ENCODE results near the gene VPS37B.

VPS37B gene

GRCh38 chr12:122866379-122866778 lies 29.5 kb downstream of the VPS37B start:
- no peak for TF ChIP-seq CTCF (IDR thresholded peaks at IDR 0.05; ENCODE audit: insufficient read depth, low read length, poor library complexity, severe bottlenecking)
- no peak for TF ChIP-seq EZH2phosphoT487 (conservative IDR thresholded peaks at IDR 0.05; ENCODE audit: low read length)
- Histone ChIP-seq H3K79me2 (ENCODE audit: insufficient read depth, low read length) (no peaks in the 10 kb centered on the region), H4K20me1 (ENCODE audit: low read depth, low read length) (no peaks in the 10 kb centered on the region), H3F3A (ENCODE audit: insufficient read depth) (no peaks in the 10 kb centered on the region), H2AFZ (ENCODE audit: low read depth, low read length, severe bottlenecking) (no peak overlapping the region), H3K9me2 (replicated peaks; ENCODE audit: insufficient read depth, low read length) (no peaks in the 10 kb centered on the region), H3K4me2 (ENCODE audit: low read depth, low read length, poor library complexity, severe bottlenecking) (no peak overlapping the region), H3K4me3 (ENCODE audit: insufficient read depth, low read length, poor library complexity, severe bottlenecking) (no peak overlapping the region), H3K36me3 (ENCODE audit: low read length) (no peaks in the 10 kb centered on the region), H3K9me3 (ENCODE audit: insufficient read depth, low read length) (no peaks in the 10 kb centered on the region), H3K9ac (ENCODE audit: low read length) (no peak overlapping the region), H3K27ac (ENCODE audit: low read depth, low read length) (no peak overlapping the region), H3K27me3 (ENCODE audit: low read length) (no peaks in the 10 kb centered on the region)

GRCh38 chr12:122865268-122866231 lies 30.4 kb downstream of the VPS37B start:
- no peaks in the 10 kb centered on the region for H3F3A ChIP-seq (ENCODE audit: insufficient read depth)
- TF ChIP-seq EZH2phosphoT487 (conservative IDR thresholded peaks at IDR 0.05; ENCODE audit: low read length) (no peak), CTCF (IDR thresholded peaks at IDR 0.05; ENCODE audit: insufficient read depth, low read length, poor library complexity, severe bottlenecking) (peak; percentile 35)
- H3K27me3 ChIP-seq (ENCODE audit: low read length) = no peaks in the 10 kb centered on the region
- no peaks in the 10 kb centered on the region for H3K79me2 ChIP-seq (ENCODE audit: insufficient read depth, low read length)
- no peak overlapping the region for H3K27ac ChIP-seq (ENCODE audit: low read depth, low read length)
- H4K20me1 ChIP-seq (ENCODE audit: low read depth, low read length) = no peaks in the 10 kb centered on the region
- no peak overlapping the region for H3K9ac ChIP-seq (ENCODE audit: low read length)
- no peak overlapping the region for H3K4me2 ChIP-seq (ENCODE audit: low read depth, low read length, poor library complexity, severe bottlenecking)
- no peak overlapping the region for H3K4me3 ChIP-seq (ENCODE audit: insufficient read depth, low read length, poor library complexity, severe bottlenecking)
- H2AFZ ChIP-seq (ENCODE audit: low read depth, low read length, severe bottlenecking) = no peak overlapping the region
- no peaks in the 10 kb centered on the region for H3K9me3 ChIP-seq (ENCODE audit: insufficient read depth, low read length)
- H3K36me3 ChIP-seq (ENCODE audit: low read length) = no peaks in the 10 kb centered on the region
- no peaks in the 10 kb centered on the region for H3K9me2 ChIP-seq (replicated peaks; ENCODE audit: insufficient read depth, low read length)

- H3K27me3 ChIP-seq (ENCODE audit: low read length) = no peaks in the 10 kb centered on the region
- no peak overlapping the region for H3K4me2 ChIP-seq (ENCODE audit: low read depth, low read length, poor library complexity, severe bottlenecking)
- no peaks in the 10 kb centered on the region for H3K36me3 ChIP-seq (ENCODE audit: low read length)
- no peaks in the 10 kb centered on the region for H3K79me2 ChIP-seq (ENCODE audit: insufficient read depth, low read length)
- no peak overlapping the region for H2AFZ ChIP-seq (ENCODE audit: low read depth, low read length, severe bottlenecking)
- H3K9me3 ChIP-seq (ENCODE audit: insufficient read depth, low read length) = no peaks in the 10 kb centered on the region
- H3F3A ChIP-seq (ENCODE audit: insufficient read depth) = no peaks in the 10 kb centered on the region
- no peak overlapping the region for H3K4me3 ChIP-seq (ENCODE audit: insufficient read depth, low read length, poor library complexity, severe bottlenecking)
- no peak overlapping the region for H3K27ac ChIP-seq (ENCODE audit: low read depth, low read length)
- TF ChIP-seq EZH2phosphoT487 (conservative IDR thresholded peaks at IDR 0.05; ENCODE audit: low read length) (no peak), CTCF (IDR thresholded peaks at IDR 0.05; ENCODE audit: insufficient read depth, low read length, poor library complexity, severe bottlenecking) (no peak)
- no peaks in the 10 kb centered on the region for H4K20me1 ChIP-seq (ENCODE audit: low read depth, low read length)
- H3K9me2 ChIP-seq (replicated peaks; ENCODE audit: insufficient read depth, low read length) = no peaks in the 10 kb centered on the region
- H3K9ac ChIP-seq (ENCODE audit: low read length) = no peak overlapping the region
Measured at GRCh38 chr12:122864894-122865253, 31.1 kb downstream of the VPS37B start.
